HFFc6 (cell line): Measurements from ENCODE around the gene TEDC2. TPM values are rescaled to one million over a fixed set of nuclear protein-coding genes. Genes with fewer than 3 reads are reported as not detected.

Experiments used
- DNase-seq: peaks from one replicate; pipeline ENCODE4 v3.0.0-alpha.2; 2018
- H3K27ac Mint-ChIP-seq: 2 replicates; pipeline ENCODE4 v1.8.0; 2020; ENCODE audit warnings: mild to moderate bottlenecking, mixed read lengths
- H3K27me3 Mint-ChIP-seq: 2 replicates; pipeline ENCODE4 v1.8.0; 2021; ENCODE audit warnings: mild to moderate bottlenecking, moderate library complexity, mixed read lengths; ENCODE audit not compliant: insufficient read depth
- H3K36me3 Mint-ChIP-seq: 2 replicates; pipeline ENCODE4 v1.8.0; 2021; ENCODE audit warnings: low read depth, mixed read lengths
- H3K4me1 Mint-ChIP-seq: 2 replicates; pipeline ENCODE4 v1.8.0; 2020; ENCODE audit warnings: low read depth, mixed read lengths
- H3K4me3 Mint-ChIP-seq: 2 replicates; pipeline ENCODE4 v1.8.0; 2020; ENCODE audit warnings: mild to moderate bottlenecking, moderate library complexity, mixed read lengths
- H3K9me3 Mint-ChIP-seq: 2 replicates; pipeline ENCODE4 v1.8.0; 2020; ENCODE audit warnings: mild to moderate bottlenecking, mixed read lengths
- CTCF ChIP-seq: fragments of 200-600 bp; sonication (generic); IDR thresholded peaks from 2 replicates; pipeline ENCODE4 v1.5.0; 2021; ENCODE audit warnings: antibody characterized with exemption, mild to moderate bottlenecking
- total RNA-seq, 6 experiments: library from RNA; stranded (reverse); fragmentation: NEBNext Ultra II Directional; extraction: Animal tissue kit (Norgen Biotek cat#: 25700); gene quantifications; 2 replicates in 1 of 6; 3 replicates in 5 of 6; pipeline ENCODE4 v1.2.3, GENCODE V29; 2021

Gene TEDC2
- total RNA-seq, 6 experiments from 2014 or later = 3.6 to 8.3 (median 8.0) TPM

- H3K9me3 Mint-ChIP-seq = no peaks in the 10 kb centered on the region
- DNase-seq = peak; percentile 32
- H3K27me3 Mint-ChIP-seq = peaks cover 1% of the 10 kb centered on the region
- TF ChIP-seq CTCF = peak; percentile 66
- H3K27ac Mint-ChIP-seq = peak overlapping the region; percentile 89
- peaks cover 11% of the 10 kb centered on the region; the same call in 1 of the 2 replicates for H3K36me3 Mint-ChIP-seq
- H3K4me3 Mint-ChIP-seq = peak overlapping the region; percentile 90
- peaks cover 31% of the 10 kb centered on the region for H3K4me1 Mint-ChIP-seq
Observed at GRCh38 chr16:2428051-2428783, 31.7 kb upstream of the TEDC2 start.

GRCh38 chr16:2428784-2429033 lies 31.2 kb upstream of the TEDC2 start:
- TF ChIP-seq CTCF = no peak; the same call in 1 of the 2 replicates
- DNase-seq = no peak
- H3K4me1 Mint-ChIP-seq = peaks cover 31% of the 10 kb centered on the region
- no peaks in the 10 kb centered on the region for H3K9me3 Mint-ChIP-seq
- peak overlapping the region; percentile 90 for H3K4me3 Mint-ChIP-seq
- peaks cover 1% of the 10 kb centered on the region for H3K27me3 Mint-ChIP-seq
- H3K36me3 Mint-ChIP-seq = peaks cover 16% of the 10 kb centered on the region; the same call in 1 of the 2 replicates
- H3K27ac Mint-ChIP-seq = peak overlapping the region; percentile 89

GRCh38 chr16:2429034-2429770 lies 30.7 kb upstream of the TEDC2 start, which contains the start of gene CCNF:
Gene CCNF (plus strand): TSS chr16:2429447. CDS start chr16:2429482, 35 bp downstream.
- Mint-ChIP-seq H3K4me3 (peak within 1 kb of the TSS; percentile 94), H3K36me3 (peaks cover 18% of the 10 kb centered on the region; the same call in 1 of the 2 replicates), H3K4me1 (peaks cover 31% of the 10 kb centered on the region), H3K9me3 (no peaks in the 10 kb centered on the region), H3K27me3 (peaks cover 1% of the 10 kb centered on the region), H3K27ac (peak within 1 kb of the TSS; percentile 89)
- DNase-seq = peak; percentile 91
- no peak for TF ChIP-seq CTCF

GRCh38 chr16:2429771-2430663 lies 29.9 kb upstream of the TEDC2 start:
- TF ChIP-seq CTCF = no peak
- Mint-ChIP-seq H3K9me3 (no peaks in the 10 kb centered on the region), H3K4me3 (peak overlapping the region; percentile 94), H3K27me3 (peaks cover under 1% of the 10 kb centered on the region; the same call in 1 of the 2 replicates), H3K27ac (peak overlapping the region; percentile 53), H3K4me1 (peaks cover 31% of the 10 kb centered on the region), H3K36me3 (peaks cover 18% of the 10 kb centered on the region; the same call in 1 of the 2 replicates)
- no peak for DNase-seq

DNA sequence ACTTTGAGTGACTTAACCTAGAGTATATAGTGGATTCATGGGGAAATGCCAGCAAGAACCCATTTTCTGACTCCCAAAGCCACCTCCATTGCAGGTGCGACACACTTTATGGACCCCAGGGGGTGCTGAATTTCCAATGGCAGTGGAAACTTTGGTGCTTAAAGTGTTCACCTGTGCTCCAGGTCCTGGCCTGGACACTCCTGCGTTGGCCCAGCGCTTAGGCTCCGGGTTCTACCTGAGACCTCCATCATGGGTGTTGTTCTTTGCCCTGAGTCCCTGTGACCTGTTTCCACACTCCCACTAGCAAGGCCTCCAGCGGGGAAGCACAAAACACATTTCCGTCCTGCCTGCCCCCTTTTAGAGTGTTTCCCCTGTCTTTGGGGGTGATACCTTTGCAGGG lies 27.6 kb upstream of the TEDC2 start:
- H3K27ac Mint-ChIP-seq = no peak overlapping the region
- H3K27me3 Mint-ChIP-seq = no peaks in the 10 kb centered on the region
- peaks cover 28% of the 10 kb centered on the region for H3K4me1 Mint-ChIP-seq
- DNase-seq = no peak
- TF ChIP-seq CTCF = peak; percentile 22; the same call in 1 of the 2 replicates
- no peaks in the 10 kb centered on the region for H3K9me3 Mint-ChIP-seq
- peaks cover 22% of the 10 kb centered on the region; the same call in 1 of the 2 replicates for H3K36me3 Mint-ChIP-seq
- H3K4me3 Mint-ChIP-seq = no peak overlapping the region
